Measurements from ENCODE around the gene SLC15A1.

Gene SLC15A1

GRCh38 chr13:98751861-98752466 lies 508 bp downstream of the SLC15A1 start:
- DNase-seq (ENCODE audit: low spot score), result no peak

GRCh38 chr13:98751367-98751782 lies 1.1 kb downstream of the SLC15A1 start:
- no peak for DNase-seq (ENCODE audit: low spot score)

GRCh38 chr13:98749501-98749900 lies 3.0 kb downstream of the SLC15A1 start:
- no peak for DNase-seq (ENCODE audit: low spot score)

- no peak for DNase-seq (ENCODE audit: low spot score)
These were observed 5.5 kb downstream of the SLC15A1 start for GRCh38 chr13:98746968-98747367.

- no peak for DNase-seq (ENCODE audit: low spot score)
These were observed 9.1 kb downstream of the SLC15A1 start for GRCh38 chr13:98743377-98743776.

- DNase-seq (ENCODE audit: low spot score), result no peak
These were observed 9.5 kb downstream of the SLC15A1 start for GRCh38 chr13:98742961-98743360.

- DNase-seq (ENCODE audit: low spot score), result no peak
These were observed 10.6 kb downstream of the SLC15A1 start for GRCh38 chr13:98741741-98742435.

GRCh38 chr13:98740131-98740530 lies 12.3 kb downstream of the SLC15A1 start:
- no peak for DNase-seq (ENCODE audit: low spot score)

GRCh38 chr13:98738993-98739392 lies 13.5 kb downstream of the SLC15A1 start:
- DNase-seq (ENCODE audit: low spot score), result no peak

- DNase-seq (ENCODE audit: low spot score), result no peak
These were observed 14.3 kb downstream of the SLC15A1 start for GRCh38 chr13:98738213-98738612.

GRCh38 chr13:98731925-98732324 lies 20.5 kb downstream of the SLC15A1 start:
- DNase-seq (ENCODE audit: low spot score), result no peak

GRCh38 chr13:98731038-98731437 lies 21.4 kb downstream of the SLC15A1 start:
- DNase-seq (ENCODE audit: low spot score), result no peak

- no peak for DNase-seq (ENCODE audit: low spot score)
These were observed 22.0 kb downstream of the SLC15A1 start for GRCh38 chr13:98730441-98730840.

GRCh38 chr13:98729658-98730057 lies 22.8 kb downstream of the SLC15A1 start:
- no peak for DNase-seq (ENCODE audit: low spot score)

- DNase-seq (ENCODE audit: low spot score), result no peak
These were observed 29.5 kb downstream of the SLC15A1 start for GRCh38 chr13:98722958-98723357.

- DNase-seq (ENCODE audit: low spot score), result no peak
These were observed 30.5 kb downstream of the SLC15A1 start for GRCh38 chr13:98721825-98722510.

- peak; percentile 27 for DNase-seq (ENCODE audit: low spot score)
These were observed 32.8 kb downstream of the SLC15A1 start for GRCh38 chr13:98719527-98720250.

- no peak for DNase-seq (ENCODE audit: low spot score)
These were observed 34.6 kb downstream of the SLC15A1 start for GRCh38 chr13:98717891-98718290.

GRCh38 chr13:98717256-98717655 lies 35.2 kb downstream of the SLC15A1 start:
- DNase-seq (ENCODE audit: low spot score), result no peak

GRCh38 chr13:98710521-98710920 lies 42.0 kb downstream of the SLC15A1 start:
- DNase-seq (ENCODE audit: low spot score), result no peak

GRCh38 chr13:98707281-98707999 lies 45.0 kb downstream of the SLC15A1 start:
- DNase-seq (ENCODE audit: low spot score), result no peak

Measured in COLO829 (cell line).